HL-60 (cell line): ENCODE measurements around the gene MINDY1.

ENCODE experiments used
- DNase-seq, 2 experiments: peaks; one replicate each; pipeline ENCODE4 v3.0.0-alpha.2; 2010 to 2020; ENCODE audit warnings: low read depth in 1 of 2, low spot score in 1 of 2
- H3K27ac ChIP-seq: fragments of 250-450 bp; sonication (Bioruptor Pico); replicated peaks from 2 replicates; pipeline ENCODE4 v1.5.1; 2020; ENCODE audit warnings: mild to moderate bottlenecking, moderate library complexity
- H3K27me3 ChIP-seq: fragments of 250-450 bp; sonication (Bioruptor Pico); 2 replicates; pipeline ENCODE4 v1.5.1; 2021; ENCODE audit warnings: mild to moderate bottlenecking, moderate library complexity; ENCODE audit not compliant: insufficient read depth, poor library complexity, severe bottlenecking
- H3K4me3 ChIP-seq: replicated peaks from 2 replicates; pipeline ENCODE4 v1.5.1; 2011; ENCODE audit warnings: mild to moderate bottlenecking, control low read depth, low read length; ENCODE audit not compliant: insufficient read depth
- GABPA ChIP-seq: IDR thresholded peaks from 2 replicates; pipeline ENCODE4 v1.6.1; 2012; ENCODE audit warnings: low read depth
- POLR2AphosphoS5 ChIP-seq: IDR thresholded peaks from 2 replicates; pipeline ENCODE4 v1.6.1; 2012; ENCODE audit warnings: low read depth
- REST ChIP-seq: IDR thresholded peaks from 2 replicates; pipeline ENCODE4 v1.6.1; 2012; ENCODE audit warnings: low read depth; ENCODE audit not compliant: insufficient replicate concordance
- SPI1 ChIP-seq: IDR thresholded peaks from 2 replicates; pipeline ENCODE4 v1.6.1; 2012; ENCODE audit warnings: low read depth, mild to moderate bottlenecking, borderline replicate concordance
- TF ChIP-seq, protein P1 (sequence below): IDR thresholded peaks from one replicate; pipeline ENCODE4 v1.5.1; 2011; ENCODE audit warnings: low read length, control low read depth, inconsistent platforms; ENCODE audit not compliant: insufficient read depth

MINDY1 gene

DNA sequence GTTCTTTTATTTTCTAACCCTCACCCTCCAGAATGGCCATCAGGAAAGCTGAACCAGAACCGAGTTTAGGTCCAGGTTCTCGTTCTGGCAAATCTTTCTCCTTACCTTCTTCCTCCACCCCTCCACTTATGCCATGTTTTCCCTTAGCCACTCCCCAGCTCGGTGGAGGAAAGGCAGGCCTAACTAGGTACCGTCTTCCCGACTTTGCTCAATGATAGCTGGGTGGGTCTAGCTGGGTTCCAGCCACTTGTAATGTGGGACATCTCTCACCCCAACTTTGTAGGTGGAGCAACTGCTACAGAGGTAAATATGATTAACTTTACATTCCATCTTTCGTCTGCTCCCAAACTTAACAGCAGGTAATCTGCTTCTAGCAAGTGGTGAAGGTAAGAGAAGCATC, 30.3 kb upstream of the MINDY1 start:
- TF ChIP-seq, protein P1, sequence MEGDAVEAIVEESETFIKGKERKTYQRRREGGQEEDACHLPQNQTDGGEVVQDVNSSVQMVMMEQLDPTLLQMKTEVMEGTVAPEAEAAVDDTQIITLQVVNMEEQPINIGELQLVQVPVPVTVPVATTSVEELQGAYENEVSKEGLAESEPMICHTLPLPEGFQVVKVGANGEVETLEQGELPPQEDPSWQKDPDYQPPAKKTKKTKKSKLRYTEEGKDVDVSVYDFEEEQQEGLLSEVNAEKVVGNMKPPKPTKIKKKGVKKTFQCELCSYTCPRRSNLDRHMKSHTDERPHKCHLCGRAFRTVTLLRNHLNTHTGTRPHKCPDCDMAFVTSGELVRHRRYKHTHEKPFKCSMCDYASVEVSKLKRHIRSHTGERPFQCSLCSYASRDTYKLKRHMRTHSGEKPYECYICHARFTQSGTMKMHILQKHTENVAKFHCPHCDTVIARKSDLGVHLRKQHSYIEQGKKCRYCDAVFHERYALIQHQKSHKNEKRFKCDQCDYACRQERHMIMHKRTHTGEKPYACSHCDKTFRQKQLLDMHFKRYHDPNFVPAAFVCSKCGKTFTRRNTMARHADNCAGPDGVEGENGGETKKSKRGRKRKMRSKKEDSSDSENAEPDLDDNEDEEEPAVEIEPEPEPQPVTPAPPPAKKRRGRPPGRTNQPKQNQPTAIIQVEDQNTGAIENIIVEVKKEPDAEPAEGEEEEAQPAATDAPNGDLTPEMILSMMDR: no peak
- TF ChIP-seq POLR2AphosphoS5: no peak
- TF ChIP-seq SPI1: no peak
- TF ChIP-seq GABPA: no peak
- TF ChIP-seq REST: no peak
- no peak overlapping the region for H3K27ac ChIP-seq
- DNase-seq: no peak
- H3K27me3 ChIP-seq: no peaks in the 10 kb centered on the region
- no peak overlapping the region for H3K4me3 ChIP-seq

DNA sequence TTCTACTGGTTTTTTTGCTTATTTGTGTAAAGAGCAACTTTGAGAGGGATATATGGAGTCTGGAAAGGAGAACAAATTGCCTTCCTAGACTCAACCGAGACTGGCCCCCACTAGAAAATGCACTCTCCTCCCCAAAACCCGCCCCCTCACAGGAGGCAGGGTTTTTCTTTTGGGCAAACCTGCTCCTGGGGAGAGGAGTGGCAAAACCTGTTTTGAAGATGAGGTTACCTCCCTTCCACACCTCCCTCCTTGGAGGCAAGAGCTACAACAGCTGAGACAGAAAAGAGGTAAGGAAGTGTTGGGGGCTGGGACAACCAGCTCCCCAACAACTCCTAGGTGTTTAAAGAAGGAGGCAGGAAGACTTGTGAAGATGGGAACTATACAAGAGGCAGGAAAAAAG, 29.7 kb upstream of the MINDY1 start, which contains the start of gene BNIPL:
Gene BNIPL, plus strand, starts transcription at position 231 of the 400 bp plus-strand sequence. Its CDS starts 140 bp downstream, at position 371.
- H3K4me3 ChIP-seq: no peak within 1 kb of the TSS
- TF ChIP-seq GABPA (no peak), POLR2AphosphoS5 (no peak), SPI1 (no peak), REST (no peak)
- TF ChIP-seq, protein P1: no peak
- H3K27me3 ChIP-seq: no peaks in the 10 kb centered on the region
- no peak for DNase-seq
- no peak within 1 kb of the TSS for H3K27ac ChIP-seq

DNA sequence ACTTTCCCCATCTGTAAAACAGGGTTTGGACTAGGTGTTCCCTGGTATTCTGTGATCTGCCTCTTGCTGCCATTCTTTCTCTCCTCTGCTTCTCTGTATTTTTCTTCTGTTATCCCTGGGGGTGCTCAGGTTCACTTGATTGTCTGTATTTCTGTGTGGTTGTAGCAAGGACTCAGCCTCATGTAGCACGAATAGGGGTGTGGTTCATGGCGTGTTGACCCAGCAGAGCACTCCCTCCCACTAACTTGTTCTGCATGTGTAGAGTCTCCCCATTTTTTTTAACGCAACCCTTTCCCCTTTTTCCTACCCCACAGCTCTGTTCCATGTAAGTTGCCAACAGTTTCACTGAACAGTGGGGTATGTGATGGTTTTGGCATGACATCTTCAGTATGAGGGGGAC, 28.5 kb upstream of the MINDY1 start:
- no peak overlapping the region for H3K4me3 ChIP-seq
- no peak for DNase-seq
- H3K27me3 ChIP-seq: no peaks in the 10 kb centered on the region
- TF ChIP-seq, protein P1: no peak
- TF ChIP-seq POLR2AphosphoS5: no peak
- TF ChIP-seq GABPA: no peak
- no peak for TF ChIP-seq REST
- no peak for TF ChIP-seq SPI1
- no peak overlapping the region for H3K27ac ChIP-seq
